ENCODE results near the gene TOMM20. TPM values are rescaled to one million over a fixed set of nuclear protein-coding genes. Genes with fewer than 3 reads are reported as not detected.

The TOMM20 gene
- total RNA-seq, 1 experiment from 2014 or later = 197 TPM

DNA sequence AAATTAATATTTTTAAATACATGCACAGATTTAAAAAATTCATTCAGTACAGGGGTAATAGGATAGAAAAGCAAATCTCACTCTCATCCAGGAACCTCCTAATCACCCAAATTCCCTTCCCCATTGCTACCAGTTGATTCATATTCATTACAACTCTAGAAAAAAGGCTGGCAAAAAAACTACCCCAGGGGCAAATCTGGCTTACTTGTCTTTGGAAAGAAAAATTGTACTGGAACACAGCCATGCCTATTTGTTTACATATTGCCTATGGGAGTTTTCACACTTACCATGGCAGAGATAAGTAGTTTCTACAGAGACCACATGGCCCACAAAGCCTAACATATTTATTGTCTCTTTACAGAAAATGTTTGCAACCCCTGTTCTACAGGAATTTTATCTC, 41.3 kb upstream of the TOMM20 start:
- no peaks in the 10 kb centered on the region for H3K9me3 Mint-ChIP-seq
- no peak overlapping the region for H3K27ac ChIP-seq (ENCODE audit: insufficient read length, low read depth, low read length)
- no peak overlapping the region for H2BK120ac ChIP-seq (ENCODE audit: low read depth, low read length, poor library complexity, severe bottlenecking)
- no peak overlapping the region for H2AK5ac ChIP-seq (ENCODE audit: insufficient read length, low read length)
- H3K4ac ChIP-seq (ENCODE audit: low read depth, low read length) = no peak overlapping the region
- H3K27ac Mint-ChIP-seq = no peak overlapping the region
- H2BK12ac ChIP-seq (ENCODE audit: insufficient read length, low read depth, low read length) = no peak overlapping the region
- no peak for TF ChIP-seq CTCF (conservative IDR thresholded peaks at IDR 0.05)
- H3K79me2 ChIP-seq (ENCODE audit: insufficient read depth, low read length) = no peaks in the 10 kb centered on the region
- no peak overlapping the region for H2AFZ ChIP-seq (ENCODE audit: low read length)
- no peaks in the 10 kb centered on the region for H3K27me3 ChIP-seq (ENCODE audit: insufficient read depth, low read length)
- no peak overlapping the region for H4K91ac ChIP-seq (ENCODE audit: insufficient read length, low read depth, low read length)
- no peak overlapping the region for H3K18ac ChIP-seq (ENCODE audit: insufficient read length, low read depth, low read length)
- H2BK5ac ChIP-seq (ENCODE audit: insufficient read length, low read length) = no peak overlapping the region
- H3K27me3 Mint-ChIP-seq (ENCODE audit: low read depth) = no peaks in the 10 kb centered on the region
- H4K20me1 ChIP-seq (ENCODE audit: control insufficient read depth, insufficient read depth, insufficient read length) = no peaks in the 10 kb centered on the region
- no peaks in the 10 kb centered on the region for H3K79me1 ChIP-seq (ENCODE audit: insufficient read depth, low read depth, low read length, poor library complexity, severe bottlenecking)
- no peaks in the 10 kb centered on the region for H3K4me1 Mint-ChIP-seq
- H4K5ac ChIP-seq (ENCODE audit: insufficient read length, low read depth, low read length) = no peak overlapping the region
- no peaks in the 10 kb centered on the region for H3K9me3 ChIP-seq (ENCODE audit: control insufficient read depth, low read depth, low read length)
- no peak overlapping the region for H3K4me3 Mint-ChIP-seq
- H2BK15ac ChIP-seq (ENCODE audit: low read depth, low read length) = no peak overlapping the region
- H3K23ac ChIP-seq (ENCODE audit: insufficient read length, low read depth, low read length) = no peak overlapping the region
- no peak overlapping the region for H3K56ac ChIP-seq (ENCODE audit: insufficient read length, low read depth, low read length)
- H3K36me3 Mint-ChIP-seq (ENCODE audit: insufficient read depth in 1 of 3, low read depth in 3 of 3) = peaks cover 27 to 66% (median 62%) of the 10 kb centered on the region in 3 experiments
- H3K9ac ChIP-seq (ENCODE audit: extremely low read depth, insufficient read length, low read length) = no peak overlapping the region
- H3T11ph ChIP-seq (ENCODE audit: low read length) = no peak overlapping the region
- no peaks in the 10 kb centered on the region for H3K4me1 ChIP-seq (ENCODE audit: insufficient read depth, low read length)
- H3K14ac ChIP-seq (ENCODE audit: insufficient read depth, low read length) = no peak overlapping the region
- no peak for DNase-seq
- H3K23me2 ChIP-seq (ENCODE audit: insufficient read length, low read depth, low read length, poor library complexity, severe bottlenecking) = no peaks in the 10 kb centered on the region
- H3K4me2 ChIP-seq (ENCODE audit: insufficient read depth, insufficient read length, low read length) = no peak overlapping the region
- H4K8ac ChIP-seq (replicated peaks; ENCODE audit: insufficient read length, low read depth, low read length) = no peak overlapping the region
- no peak overlapping the region for H2BK20ac ChIP-seq (ENCODE audit: low read depth, low read length, poor library complexity, severe bottlenecking)

All from H9 (cell line).